Lung (tissue), 12 donors: ENCODE data around the gene ZRANB3. TPM values are rescaled to one million over a fixed set of nuclear protein-coding genes. Genes with fewer than 3 reads are reported as not detected.

Experiments used
- ATAC-seq: fragments of 200-7000 bp; cut with Tn5 transposase; one replicate; pipeline ENCODE4 v1.9.1; 2020; ENCODE audit warnings: moderate number of reproducible peaks; ENCODE audit not compliant: insufficient read depth, low FRiP score
- DNase-seq, 3 donors: peaks; one replicate each; pipeline ENCODE4 v3.0.0-alpha.2; 2013 to 2017
- H3K27ac ChIP-seq, 2 donors: one replicate each; pipeline ENCODE4 v1.5.1; 2013; ENCODE audit warnings: mild to moderate bottlenecking in 2 of 2, moderate library complexity in 2 of 2, control low read depth in 1 of 2, inconsistent platforms in 1 of 2, low read depth in 1 of 2, low read length in 1 of 2
- H3K27me3 ChIP-seq, 3 donors: one replicate each; pipeline ENCODE4 v1.5.1; 2013; ENCODE audit warnings: low read length in 2 of 3; ENCODE audit not compliant: control insufficient read depth in 3 of 3, insufficient read depth in 3 of 3
- H3K36me3 ChIP-seq, 4 donors: one replicate each; pipeline ENCODE4 v1.5.1; 2013; ENCODE audit warnings: low read length in 4 of 4, mild to moderate bottlenecking in 1 of 4, moderate library complexity in 1 of 4; ENCODE audit not compliant: control insufficient read depth in 4 of 4, insufficient read depth in 4 of 4
- H3K4me1 ChIP-seq, 5 donors: one replicate each; pipeline ENCODE4 v1.5.1; 2013; ENCODE audit warnings: low read length in 5 of 5, mild to moderate bottlenecking in 2 of 5, moderate library complexity in 1 of 5; ENCODE audit not compliant: control insufficient read depth in 5 of 5, insufficient read depth in 5 of 5
- H3K4me3 ChIP-seq: one replicate; pipeline ENCODE4 v1.5.1; 2013; ENCODE audit warnings: mild to moderate bottlenecking, control low read depth, moderate library complexity
- H3K9ac ChIP-seq, 2 donors: one replicate each; pipeline ENCODE4 v1.5.1; 2013; ENCODE audit warnings: low read length in 2 of 2, control low read depth in 1 of 2; ENCODE audit not compliant: insufficient read depth in 1 of 2
- H3K9me3 ChIP-seq, 4 donors: one replicate each; pipeline ENCODE4 v1.5.1; 2013; ENCODE audit warnings: low read length in 3 of 4, mild to moderate bottlenecking in 1 of 4, moderate library complexity in 1 of 4; ENCODE audit not compliant: control insufficient read depth in 4 of 4, insufficient read depth in 3 of 4
- CTCF ChIP-seq: IDR thresholded peaks from 2 replicates; pipeline ENCODE4 v1.5.1; 2012; ENCODE audit warnings: mild to moderate bottlenecking; ENCODE audit errors: control extremely low read depth, extremely low read depth
- WGBS, 2 donors: extraction: QIAGEN DNeasy Blood & Tissue Kit; methylation state at CpG; one replicate each; pipeline ENCODE4 v1.1.7; 2013; 5-methylcytosine and 5-hydroxymethylcytosine counted together
- polyA plus RNA-seq, 2 donors: library from polyadenylated mRNA; stranded (reverse); fragments of 200-250 nt; gene quantifications; one replicate each; pipeline ENCODE4 v1.2.1, GENCODE V29; 2013
- total RNA-seq, 2 donors: library from RNA; depleted of rRNA in 1 of 2; stranded (reverse); fragments of >200 nt in 1 of 2; gene quantifications; one replicate each; pipeline ENCODE4 v1.2.1, GENCODE V29; 2014 to 2021
- donor health status: control.
- donor health status: control.
- donor health status: Bipolar disorder and iron deficiency.
- donor health status: healthy.
- donor health status: DM: yes; HTN: yes; CAD: no.

The ZRANB3 gene
- total and polyA plus RNA-seq, 4 donors: 1.3 to 14.9 (median 3.3) TPM

- peaks cover 0 to 6% (median 3%) of the 10 kb centered on the region in 4 donors for H3K9me3 ChIP-seq
- no peak for TF ChIP-seq CTCF
- WGBS, 2 donors: 97% methylated on average over 1 of the region's 1 CpG
- no peak for ATAC-seq
- H3K27me3 ChIP-seq: no peaks in the 10 kb centered on the region
- H3K4me1 ChIP-seq: no peaks in the 10 kb centered on the region
- H3K9ac ChIP-seq: no peak overlapping the region
- no peak for DNase-seq
- H3K4me3 ChIP-seq: no peak overlapping the region
- H3K27ac ChIP-seq: no peak overlapping the region
- peaks cover 0 to 2% (median 0%) of the 10 kb centered on the region in 4 donors for H3K36me3 ChIP-seq
These were observed 341.9 kb downstream of the ZRANB3 start for GRCh38 chr2:135189148-135189547.

GRCh38 chr2:135187270-135187669 lies 343.7 kb downstream of the ZRANB3 start:
- Histone ChIP-seq H3K27ac (no peak overlapping the region), H3K27me3 (no peaks in the 10 kb centered on the region), H3K9me3 (peaks cover 0 to 6% (median 2%) of the 10 kb centered on the region in 4 donors), H3K9ac (no peak overlapping the region), H3K4me3 (no peak overlapping the region), H3K36me3 (peaks cover 0 to 2% (median 0%) of the 10 kb centered on the region in 4 donors), H3K4me1 (no peaks in the 10 kb centered on the region)
- no peak for DNase-seq
- WGBS, 2 donors: 88 to 97% methylated on average over 3 of the region's 3 CpGs
- TF ChIP-seq CTCF: no peak
- no peak for ATAC-seq

DNA sequence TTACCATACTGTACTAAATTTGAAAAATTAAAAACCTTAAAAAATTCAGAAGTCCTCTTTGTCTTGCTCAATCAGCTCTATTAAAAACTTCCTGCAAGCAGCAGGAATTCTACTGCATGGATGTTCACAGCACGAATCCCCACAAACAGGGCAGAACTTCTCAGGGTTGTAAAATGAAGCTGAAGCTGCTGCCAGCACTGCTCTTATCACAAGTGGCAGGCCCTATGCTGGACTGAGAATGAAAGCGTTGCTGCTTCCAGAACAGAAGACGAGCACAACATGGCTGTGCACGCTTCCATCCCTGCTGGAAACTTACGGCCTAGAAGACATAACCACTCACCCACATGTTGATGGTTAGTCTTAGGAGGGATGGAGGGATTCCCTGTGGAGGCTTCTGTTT lies 345.0 kb downstream of the ZRANB3 start:
- Histone ChIP-seq H3K27ac (no peak overlapping the region), H3K4me1 (no peaks in the 10 kb centered on the region), H3K27me3 (no peaks in the 10 kb centered on the region), H3K9ac (no peak overlapping the region), H3K9me3 (peaks cover 0 to 2% (median 0%) of the 10 kb centered on the region in 4 donors), H3K36me3 (peaks cover 0 to 2% (median 0%) of the 10 kb centered on the region in 4 donors), H3K4me3 (no peak overlapping the region)
- WGBS, 2 donors: 91 to 92% methylated on average over 5 of the region's 5 CpGs
- DNase-seq (peak in 1 of 3 donors; percentile 17), ATAC-seq (no peak)
- TF ChIP-seq CTCF: no peak

GRCh38 chr2:135183822-135184221 lies 347.2 kb downstream of the ZRANB3 start:
- no peaks in the 10 kb centered on the region for H3K9me3 ChIP-seq
- H3K36me3 ChIP-seq: peaks cover 0 to 5% (median 1%) of the 10 kb centered on the region in 4 donors
- H3K27ac ChIP-seq: no peak overlapping the region
- no peaks in the 10 kb centered on the region for H3K27me3 ChIP-seq
- DNase-seq: no peak
- ATAC-seq: no peak
- H3K9ac ChIP-seq: no peak overlapping the region
- H3K4me1 ChIP-seq: no peaks in the 10 kb centered on the region
- 81 to 83% methylated on average over 1 of the region's 1 CpG for WGBS, 2 donors
- H3K4me3 ChIP-seq: no peak overlapping the region
- TF ChIP-seq CTCF: no peak
